IMR-90 (cell line): ENCODE measurements around the gene RALGPS1.

Source experiments
- BHLHE40 ChIP-seq: fragments of 150-350 bp; IDR thresholded peaks from 2 replicates; pipeline ENCODE4 v1.6.1; 2016; ENCODE audit warnings: mild to moderate bottlenecking, low read depth, low read length
- CEBPB ChIP-seq: IDR thresholded peaks from 2 replicates; pipeline ENCODE4 v1.6.1; 2012; ENCODE audit warnings: low read depth, low read length, improper control_type of control experiment
- CHD1 ChIP-seq: IDR thresholded peaks from 2 replicates; pipeline ENCODE4 v1.6.1; 2012; ENCODE audit warnings: low read depth, low read length, improper control_type of control experiment
- FOS ChIP-seq: fragments of 150-350 bp; IDR thresholded peaks from 2 replicates; pipeline ENCODE4 v1.6.1; 2016; ENCODE audit warnings: low read depth, low read length
- MAFK ChIP-seq: IDR thresholded peaks from 2 replicates; pipeline ENCODE4 v1.6.1; 2012; ENCODE audit warnings: low read depth, low read length, improper control_type of control experiment
- MAZ ChIP-seq: IDR thresholded peaks from 2 replicates; pipeline ENCODE4 v1.6.1; 2012; ENCODE audit warnings: low read depth, mild to moderate bottlenecking, low read length, improper control_type of control experiment, moderate library complexity, borderline replicate concordance
- MXI1 ChIP-seq: IDR thresholded peaks from 2 replicates; pipeline ENCODE4 v1.6.1; 2012; ENCODE audit warnings: low read depth, mild to moderate bottlenecking, low read length, moderate library complexity, borderline replicate concordance
- POLR2A ChIP-seq: IDR thresholded peaks from 2 replicates; pipeline ENCODE4 v1.6.1; 2012; ENCODE audit warnings: mild to moderate bottlenecking, low read depth, low read length
- RAD21 ChIP-seq: IDR thresholded peaks from 2 replicates; pipeline ENCODE4 v1.6.1; 2012; ENCODE audit warnings: low read length, improper control_type of control experiment
- RCOR1 ChIP-seq: IDR thresholded peaks from 2 replicates; pipeline ENCODE4 v1.6.1; 2012; ENCODE audit warnings: mild to moderate bottlenecking, low read length, improper control_type of control experiment; ENCODE audit not compliant: insufficient replicate concordance
- RFX5 ChIP-seq: IDR thresholded peaks from 2 replicates; pipeline ENCODE4 v1.8.0; 2012; ENCODE audit warnings: low read depth, mild to moderate bottlenecking, low read length, moderate library complexity
- TF ChIP-seq, protein P1 (sequence below): conservative IDR thresholded peaks from 2 replicates; pipeline ENCODE4 v1.5.1; 2012; ENCODE audit warnings: mild to moderate bottlenecking, low read depth, low read length, improper control_type of control experiment
- TF ChIP-seq, protein P2 (sequence below): fragments of 150-350 bp; IDR thresholded peaks from 2 replicates; pipeline ENCODE4 v1.6.1; 2016; ENCODE audit warnings: low read depth, mild to moderate bottlenecking, low read length, moderate library complexity, borderline replicate concordance
- TF ChIP-seq, protein P3 (sequence below): fragments of 150-350 bp; IDR thresholded peaks from 2 replicates; pipeline ENCODE4 v1.6.1; 2017; ENCODE audit warnings: mild to moderate bottlenecking, antibody characterized with exemption, low read length, low read depth

DNA sequence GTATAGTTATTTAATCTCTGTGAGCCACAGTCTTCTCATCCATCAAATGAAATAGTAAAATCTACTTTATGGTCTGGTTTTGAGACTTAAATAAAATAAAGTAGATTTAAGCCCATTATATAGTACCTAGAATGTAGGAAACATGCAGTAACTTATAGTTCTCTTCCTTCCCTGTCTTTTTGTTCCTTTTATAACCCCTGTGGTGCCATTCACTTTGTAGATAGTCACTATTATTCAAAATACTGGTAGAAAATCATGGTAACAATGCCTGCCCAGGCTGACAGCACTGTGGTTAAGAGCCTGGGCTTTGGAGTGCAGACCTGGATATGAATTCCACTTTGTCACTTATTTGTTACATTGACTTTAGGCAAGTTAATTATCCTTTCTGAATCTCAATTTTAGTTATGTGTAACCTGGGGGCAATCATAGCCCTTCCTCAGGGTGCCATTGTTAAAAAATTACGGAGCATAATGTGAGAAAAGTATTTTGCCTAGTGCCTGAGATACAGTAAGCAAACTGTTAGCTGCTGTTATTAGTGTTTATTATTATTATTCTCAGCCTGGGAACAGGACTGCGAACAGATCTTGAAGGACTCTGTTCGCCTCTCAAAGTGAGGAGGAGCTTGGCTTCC is 100.4 kb downstream of the RALGPS1 start:
- TF ChIP-seq, protein P1, sequence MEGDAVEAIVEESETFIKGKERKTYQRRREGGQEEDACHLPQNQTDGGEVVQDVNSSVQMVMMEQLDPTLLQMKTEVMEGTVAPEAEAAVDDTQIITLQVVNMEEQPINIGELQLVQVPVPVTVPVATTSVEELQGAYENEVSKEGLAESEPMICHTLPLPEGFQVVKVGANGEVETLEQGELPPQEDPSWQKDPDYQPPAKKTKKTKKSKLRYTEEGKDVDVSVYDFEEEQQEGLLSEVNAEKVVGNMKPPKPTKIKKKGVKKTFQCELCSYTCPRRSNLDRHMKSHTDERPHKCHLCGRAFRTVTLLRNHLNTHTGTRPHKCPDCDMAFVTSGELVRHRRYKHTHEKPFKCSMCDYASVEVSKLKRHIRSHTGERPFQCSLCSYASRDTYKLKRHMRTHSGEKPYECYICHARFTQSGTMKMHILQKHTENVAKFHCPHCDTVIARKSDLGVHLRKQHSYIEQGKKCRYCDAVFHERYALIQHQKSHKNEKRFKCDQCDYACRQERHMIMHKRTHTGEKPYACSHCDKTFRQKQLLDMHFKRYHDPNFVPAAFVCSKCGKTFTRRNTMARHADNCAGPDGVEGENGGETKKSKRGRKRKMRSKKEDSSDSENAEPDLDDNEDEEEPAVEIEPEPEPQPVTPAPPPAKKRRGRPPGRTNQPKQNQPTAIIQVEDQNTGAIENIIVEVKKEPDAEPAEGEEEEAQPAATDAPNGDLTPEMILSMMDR = no peak
- TF ChIP-seq RFX5 (no peak), POLR2A (no peak), FOS (no peak), RAD21 (no peak), CEBPB (no peak), MAZ (no peak), MXI1 (no peak), RCOR1 (no peak), BHLHE40 (no peak), CHD1 (no peak), MAFK (no peak)
- TF ChIP-seq, protein P2, sequence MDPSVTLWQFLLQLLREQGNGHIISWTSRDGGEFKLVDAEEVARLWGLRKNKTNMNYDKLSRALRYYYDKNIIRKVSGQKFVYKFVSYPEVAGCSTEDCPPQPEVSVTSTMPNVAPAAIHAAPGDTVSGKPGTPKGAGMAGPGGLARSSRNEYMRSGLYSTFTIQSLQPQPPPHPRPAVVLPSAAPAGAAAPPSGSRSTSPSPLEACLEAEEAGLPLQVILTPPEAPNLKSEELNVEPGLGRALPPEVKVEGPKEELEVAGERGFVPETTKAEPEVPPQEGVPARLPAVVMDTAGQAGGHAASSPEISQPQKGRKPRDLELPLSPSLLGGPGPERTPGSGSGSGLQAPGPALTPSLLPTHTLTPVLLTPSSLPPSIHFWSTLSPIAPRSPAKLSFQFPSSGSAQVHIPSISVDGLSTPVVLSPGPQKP = no peak
- TF ChIP-seq, protein P3, sequence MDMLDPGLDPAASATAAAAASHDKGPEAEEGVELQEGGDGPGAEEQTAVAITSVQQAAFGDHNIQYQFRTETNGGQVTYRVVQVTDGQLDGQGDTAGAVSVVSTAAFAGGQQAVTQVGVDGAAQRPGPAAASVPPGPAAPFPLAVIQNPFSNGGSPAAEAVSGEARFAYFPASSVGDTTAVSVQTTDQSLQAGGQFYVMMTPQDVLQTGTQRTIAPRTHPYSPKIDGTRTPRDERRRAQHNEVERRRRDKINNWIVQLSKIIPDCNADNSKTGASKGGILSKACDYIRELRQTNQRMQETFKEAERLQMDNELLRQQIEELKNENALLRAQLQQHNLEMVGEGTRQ = no peak
